Measurements from ENCODE around the gene APMAP.

The APMAP gene

DNA sequence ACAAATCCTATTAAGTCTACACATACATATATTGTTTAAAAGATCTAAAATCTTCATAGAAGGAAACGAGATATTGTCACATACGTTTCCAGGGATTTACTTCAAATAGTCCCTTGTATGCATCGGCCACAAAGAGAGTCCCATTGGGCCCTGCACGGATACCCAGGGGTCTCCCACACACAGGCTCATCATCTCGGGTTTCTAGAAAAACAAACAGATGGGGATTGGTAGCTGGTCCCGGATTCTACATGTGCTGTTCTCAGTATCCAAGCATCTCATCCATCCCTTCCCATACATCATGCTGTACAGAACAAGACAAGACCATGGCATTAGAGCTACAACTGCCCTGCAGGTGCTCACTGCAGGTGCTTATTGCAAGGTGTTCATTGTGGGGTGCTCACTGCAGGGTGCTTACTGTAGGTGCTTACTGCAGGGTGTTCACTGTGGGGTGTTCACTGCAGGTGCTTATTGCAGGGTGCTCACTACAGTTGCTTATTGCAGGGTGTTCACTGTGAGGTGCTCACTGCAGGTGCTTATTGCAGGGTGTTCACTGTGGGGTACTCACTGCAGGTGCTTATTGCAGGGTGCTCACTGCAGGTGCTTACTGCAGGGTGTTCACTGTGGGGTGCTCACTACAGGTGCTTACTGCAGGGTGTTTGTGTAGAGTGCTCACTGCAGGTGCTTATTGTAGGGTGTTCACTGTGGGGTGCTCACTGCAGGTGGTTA lies 21.0 kb downstream of the APMAP start:
- TF ChIP-seq CTCF (IDR thresholded peaks at IDR 0.05; ENCODE audit: low read length, missing control alignments), result no peak
- DNase-seq (ENCODE audit: low read depth), result no peak
- no peak overlapping the region for H3K4me3 ChIP-seq (replicated peaks; ENCODE audit: low read depth, low read length)

DNA sequence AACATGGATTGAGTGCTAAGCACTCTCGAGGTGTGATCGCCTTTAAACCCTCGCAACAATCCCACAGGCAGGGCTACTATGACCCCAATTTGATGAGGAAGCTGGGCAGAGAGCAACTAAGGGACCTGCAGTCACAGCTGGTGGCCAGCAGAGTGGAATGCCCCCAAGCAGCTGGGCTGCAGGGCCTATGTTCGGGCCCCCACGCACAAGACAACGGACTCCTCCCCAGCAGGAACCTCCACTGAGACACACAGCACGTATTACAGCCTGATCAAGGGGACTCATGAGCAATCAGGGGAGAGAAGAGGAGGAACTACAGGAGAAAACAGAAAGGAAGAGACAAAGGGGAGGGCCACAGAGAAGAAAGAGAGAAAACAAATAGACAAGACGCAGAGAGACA lies 21.8 kb downstream of the APMAP start:
- TF ChIP-seq CTCF (IDR thresholded peaks at IDR 0.05; ENCODE audit: low read length, missing control alignments), result no peak
- DNase-seq (ENCODE audit: low read depth), result no peak
- no peak overlapping the region for H3K4me3 ChIP-seq (replicated peaks; ENCODE audit: low read depth, low read length)

- DNase-seq (ENCODE audit: low read depth), result no peak
- no peak overlapping the region for H3K4me3 ChIP-seq (replicated peaks; ENCODE audit: low read depth, low read length)
- no peak for TF ChIP-seq CTCF (IDR thresholded peaks at IDR 0.05; ENCODE audit: low read length, missing control alignments)
Observed at GRCh38 chr20:24970030-24970553, 22.5 kb downstream of the APMAP start.

GRCh38 chr20:24969186-24970029 lies 23.1 kb downstream of the APMAP start:
- no peak for TF ChIP-seq CTCF (IDR thresholded peaks at IDR 0.05; ENCODE audit: low read length, missing control alignments)

GRCh38 chr20:24968278-24968800 lies 24.2 kb downstream of the APMAP start:
- no peak for TF ChIP-seq CTCF (IDR thresholded peaks at IDR 0.05; ENCODE audit: low read length, missing control alignments)
- H3K4me3 ChIP-seq (replicated peaks; ENCODE audit: low read depth, low read length), result no peak overlapping the region
- no peak for DNase-seq (ENCODE audit: low read depth)

More at GRCh38 chr20:24969186-24970029, 23.1 kb downstream of the APMAP start:
- H3K4me3 ChIP-seq (replicated peaks; ENCODE audit: low read depth, low read length), result no peak overlapping the region
- no peak for DNase-seq (ENCODE audit: low read depth)

DNA sequence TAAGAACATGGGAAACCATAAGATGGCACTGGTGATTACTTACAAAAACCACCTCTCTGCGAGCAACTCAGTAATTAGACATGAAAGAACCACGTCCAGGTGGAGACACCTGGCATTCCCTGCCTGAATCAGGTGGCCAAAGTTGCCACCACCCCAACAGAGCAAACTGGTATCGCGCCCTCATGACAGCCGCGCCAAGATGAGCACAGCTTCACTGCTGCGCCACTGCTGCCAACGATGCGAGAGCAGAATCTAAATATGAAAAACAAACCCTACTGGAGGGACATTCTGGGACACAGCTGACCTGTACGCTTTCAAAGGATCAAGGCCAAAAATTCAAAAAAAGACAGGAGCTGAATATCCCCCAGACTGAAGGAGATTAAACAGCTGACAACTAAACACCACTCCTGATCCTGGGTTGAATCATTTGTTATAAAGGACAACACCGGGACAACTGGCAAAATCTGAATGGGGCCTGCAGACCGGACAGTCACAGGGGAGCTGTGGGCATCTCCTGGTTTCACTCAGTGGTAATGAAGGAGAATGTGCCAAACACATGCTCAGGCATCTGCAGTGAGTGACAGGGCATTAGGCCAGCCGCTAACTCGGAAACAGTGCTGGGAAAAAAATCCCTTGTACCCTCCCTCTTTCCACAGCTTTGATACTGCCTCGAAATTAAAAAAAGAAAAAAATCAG lies 26.1 kb downstream of the APMAP start:
- no peak for TF ChIP-seq CTCF (IDR thresholded peaks at IDR 0.05; ENCODE audit: low read length, missing control alignments)
- H3K4me3 ChIP-seq (replicated peaks; ENCODE audit: low read depth, low read length), result no peak overlapping the region
- DNase-seq (ENCODE audit: low read depth), result no peak

All from fibroblast of pulmonary artery (primary cell).